Fibroblast of pulmonary artery (primary cell): ENCODE data around the gene SLC35F1.
A peak's percentile ranks its signal among the peaks of the same experiment; 100 is the strongest.

Source experiments
- DNase-seq: peaks from one replicate; pipeline ENCODE4 v3.0.0-alpha.2; 2010; ENCODE audit warnings: low read depth
- H3K4me3 ChIP-seq: replicated peaks from 2 replicates; pipeline ENCODE4 v1.5.1; 2011; ENCODE audit warnings: low read depth, mild to moderate bottlenecking, control low read depth, low read length, moderate library complexity
- CTCF ChIP-seq: IDR thresholded peaks from 2 replicates; pipeline ENCODE4 v1.5.1; 2011; ENCODE audit warnings: mild to moderate bottlenecking, control low read depth, low read length, inconsistent platforms; ENCODE audit errors: missing control alignments

Gene SLC35F1

GRCh38 chr6:118292558-118292957 lies 385.5 kb downstream of the SLC35F1 start:
- no peak for DNase-seq
- H3K4me3 ChIP-seq = no peak overlapping the region
- no peak for TF ChIP-seq CTCF

GRCh38 chr6:118294906-118295305 lies 387.8 kb downstream of the SLC35F1 start:
- no peak for TF ChIP-seq CTCF
- H3K4me3 ChIP-seq = no peak overlapping the region
- DNase-seq = no peak

- no peak for TF ChIP-seq CTCF
- no peak for DNase-seq
- H3K4me3 ChIP-seq = no peak overlapping the region
Measured at GRCh38 chr6:118295336-118295735, 388.3 kb downstream of the SLC35F1 start.

GRCh38 chr6:118296129-118296901 lies 389.3 kb downstream of the SLC35F1 start:
- no peak overlapping the region for H3K4me3 ChIP-seq
- no peak for TF ChIP-seq CTCF
- peak; percentile 13 for DNase-seq

GRCh38 chr6:118297821-118298220 lies 390.8 kb downstream of the SLC35F1 start:
- no peak overlapping the region for H3K4me3 ChIP-seq
- DNase-seq = no peak
- TF ChIP-seq CTCF = no peak

GRCh38 chr6:118298476-118299427 lies 391.7 kb downstream of the SLC35F1 start:
- no peak overlapping the region for H3K4me3 ChIP-seq
- DNase-seq = no peak
- no peak for TF ChIP-seq CTCF
